ENCODE data around the gene DHRS11.

DHRS11 gene

GRCh38 chr17:36641877-36642845 is 50.5 kb downstream of the DHRS11 start:
- no peak for TF ChIP-seq ZNF274 (IDR thresholded peaks at IDR 0.05; ENCODE audit: low read depth, low read length)
- H3K4me3 ChIP-seq (ENCODE audit: low read length): no peak overlapping the region

GRCh38 chr17:36643086-36643685 is 51.5 kb downstream of the DHRS11 start:
- no peak for TF ChIP-seq ZNF274 (IDR thresholded peaks at IDR 0.05; ENCODE audit: low read depth, low read length)
- no peak overlapping the region for H3K4me3 ChIP-seq (ENCODE audit: low read length)

- H3K4me3 ChIP-seq (ENCODE audit: low read length): no peak overlapping the region
- no peak for TF ChIP-seq ZNF274 (IDR thresholded peaks at IDR 0.05; ENCODE audit: low read depth, low read length)
Observed at GRCh38 chr17:36645422-36645821, 53.7 kb downstream of the DHRS11 start.

DNA sequence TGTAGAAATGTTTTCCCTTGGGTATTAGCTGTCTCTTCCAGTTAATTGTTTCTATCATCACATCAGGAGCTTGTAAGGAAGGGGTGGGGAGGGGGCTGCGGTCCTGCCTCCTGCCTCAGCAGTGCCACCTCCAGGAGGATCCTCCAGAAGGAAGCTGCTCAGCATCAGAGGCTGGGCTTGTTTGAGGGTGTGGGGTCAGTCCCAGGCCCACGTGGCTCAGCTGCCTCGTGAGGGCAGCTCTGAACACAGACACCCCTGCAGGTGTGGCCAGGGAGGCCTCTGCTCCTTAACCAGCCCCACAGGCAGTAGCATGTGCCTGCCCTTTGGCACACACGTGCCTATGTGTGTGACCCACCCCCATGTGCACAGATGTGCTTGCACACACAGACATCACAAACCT is 56.0 kb downstream of the DHRS11 start:
- H3K4me3 ChIP-seq (ENCODE audit: low read length): no peak overlapping the region
- TF ChIP-seq ZNF274 (IDR thresholded peaks at IDR 0.05; ENCODE audit: low read depth, low read length): no peak

DNA sequence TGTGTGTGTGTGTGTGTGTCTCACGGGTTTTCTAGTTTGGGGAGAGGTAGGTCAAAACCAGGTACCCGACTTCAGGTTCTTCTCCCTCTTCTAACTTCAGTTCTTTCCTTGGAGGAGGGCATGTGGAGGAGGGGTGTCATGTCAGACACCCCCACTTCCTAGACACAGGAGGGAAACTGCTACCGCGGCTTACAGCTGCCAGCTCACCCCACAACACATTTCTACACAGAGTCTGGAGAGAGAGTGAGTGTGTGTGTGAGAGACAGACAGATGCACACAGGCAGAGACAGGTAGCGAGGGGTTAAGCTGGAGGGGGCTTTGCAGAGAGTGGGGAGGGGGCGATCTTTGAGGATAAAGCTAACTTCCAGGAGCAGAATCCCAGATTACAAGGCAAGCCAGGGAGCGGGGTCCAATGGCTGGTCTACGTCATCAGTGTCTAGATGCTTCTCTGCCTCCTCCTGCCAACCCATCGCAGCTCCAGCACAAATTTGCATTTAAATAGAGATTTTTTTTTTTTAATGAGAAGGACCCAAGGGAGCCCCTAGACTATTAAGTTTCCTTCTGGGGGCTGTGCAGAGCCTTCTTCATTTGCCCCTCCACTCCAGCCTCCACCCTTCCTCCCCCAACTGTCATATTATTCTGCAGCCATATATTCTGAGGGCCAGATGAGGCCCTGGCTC is 58.6 kb downstream of the DHRS11 start:
- H3K4me3 ChIP-seq (ENCODE audit: low read length): no peak overlapping the region
- TF ChIP-seq ZNF274 (IDR thresholded peaks at IDR 0.05; ENCODE audit: low read depth, low read length): no peak
